ENCODE results near the gene SLC30A5.
"Not testable (repeated sequence)": the region's sequence is repeated elsewhere in the genome, so short reads cannot be mapped to it uniquely, and the experiment has no call there.

The SLC30A5 gene

DNA sequence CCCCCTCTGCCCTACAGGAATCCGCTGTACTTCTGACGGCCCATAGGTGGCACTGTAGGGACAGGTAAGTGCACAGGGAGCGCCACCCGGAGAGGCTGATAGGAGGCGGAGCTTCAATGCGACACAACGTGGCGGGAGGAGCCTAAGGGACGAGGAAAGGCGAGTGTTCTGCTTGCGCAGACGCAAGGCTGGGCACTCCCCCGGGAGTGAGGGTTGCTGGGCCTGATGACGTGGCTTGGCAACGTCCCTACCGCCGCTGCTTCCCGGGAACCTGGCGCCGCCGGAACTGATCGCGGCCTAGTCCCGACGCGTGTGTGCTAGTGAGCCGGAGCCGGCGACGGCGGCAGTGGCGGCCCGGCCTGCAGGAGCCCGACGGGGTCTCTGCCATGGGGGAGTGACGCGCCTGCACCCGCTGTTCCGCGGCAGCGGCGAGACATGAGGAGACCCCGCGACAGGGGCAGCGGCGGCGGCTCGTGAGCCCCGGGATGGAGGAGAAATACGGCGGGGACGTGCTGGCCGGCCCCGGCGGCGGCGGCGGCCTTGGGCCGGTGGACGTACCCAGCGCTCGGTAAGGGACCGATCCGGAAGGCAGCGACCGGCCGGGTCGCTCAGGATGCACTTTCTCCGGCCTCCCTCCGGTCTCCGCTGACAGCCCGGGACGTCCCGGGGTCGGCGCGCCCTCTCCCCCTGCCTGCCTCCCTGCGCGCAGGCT, at the start of gene SLC30A5:
Gene SLC30A5, plus strand, starts transcription at position 244 of the 712 bp plus-strand sequence. Its CDS starts 242 bp downstream, at position 486.
- peak; percentile 97 for DNase-seq (ENCODE audit: low spot score)

DNA sequence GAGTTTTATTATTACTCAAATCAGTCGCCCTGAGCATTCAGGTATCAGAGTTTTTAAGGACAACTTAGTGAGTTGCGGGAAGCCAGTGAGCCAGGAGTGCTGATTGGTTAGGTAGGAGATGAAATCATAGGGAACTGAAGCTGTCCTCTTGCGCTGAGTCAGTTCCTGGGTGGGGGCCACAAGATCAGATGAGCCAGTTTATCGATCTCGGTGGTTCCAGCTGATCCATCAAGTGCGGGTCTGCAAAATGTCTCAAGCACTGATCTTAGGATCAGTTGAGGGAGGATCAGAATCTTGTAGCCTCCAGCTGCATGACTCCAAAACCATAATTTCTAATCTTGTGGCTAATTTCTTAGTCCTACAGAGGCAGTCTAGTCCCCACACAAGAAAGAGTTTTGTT, 48.6 kb upstream of the SLC30A5 start:
- DNase-seq (ENCODE audit: low spot score) = not testable (repeated sequence)

DNA sequence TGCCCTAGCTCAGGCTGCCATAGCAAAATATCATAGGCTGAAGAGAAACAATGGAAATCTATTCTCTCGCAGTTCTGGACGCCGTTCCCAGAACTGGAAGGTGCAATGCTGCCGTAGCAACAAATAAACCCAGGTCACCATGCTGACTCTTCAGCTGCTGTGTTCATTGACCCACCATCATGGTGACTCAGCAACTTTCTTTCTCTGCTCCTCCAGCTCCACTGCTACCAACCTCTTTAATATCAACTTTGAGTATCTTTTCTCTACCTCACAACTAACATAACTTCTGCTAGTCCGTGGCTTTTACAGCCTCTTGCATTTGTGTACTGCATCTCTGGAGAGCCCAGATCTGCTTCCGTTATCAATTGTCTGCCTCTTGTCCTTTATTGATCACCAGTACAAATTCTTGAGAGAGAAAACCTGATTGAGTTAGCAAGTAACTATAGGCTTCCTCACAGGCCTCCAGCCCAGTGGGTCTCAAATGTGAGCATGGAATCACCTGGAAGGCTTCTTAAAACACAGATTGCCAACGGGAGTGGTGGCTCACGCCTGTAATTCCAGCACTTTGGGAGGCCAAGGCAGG, 47.3 kb upstream of the SLC30A5 start:
- DNase-seq (ENCODE audit: low spot score) = no peak

DNA sequence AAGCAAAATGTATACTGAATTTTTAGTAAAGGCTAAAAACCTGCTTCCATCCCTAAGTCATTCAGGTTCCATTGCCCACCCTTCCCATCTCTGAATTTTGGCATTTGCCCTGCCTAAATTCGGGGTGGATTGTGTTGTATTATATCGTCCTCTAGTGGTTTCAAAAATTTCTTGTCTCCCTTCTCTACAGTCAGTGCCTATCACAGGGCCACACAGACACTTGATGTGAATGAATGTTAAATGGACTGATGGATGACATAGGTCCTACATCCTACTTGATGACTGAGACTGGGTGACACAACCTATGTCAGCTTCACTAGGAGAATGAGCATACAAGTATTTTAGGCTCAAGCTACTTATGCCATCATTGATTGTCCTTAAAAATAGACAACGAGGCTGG, 45.6 kb upstream of the SLC30A5 start:
- DNase-seq (ENCODE audit: low spot score) = no peak

DNA sequence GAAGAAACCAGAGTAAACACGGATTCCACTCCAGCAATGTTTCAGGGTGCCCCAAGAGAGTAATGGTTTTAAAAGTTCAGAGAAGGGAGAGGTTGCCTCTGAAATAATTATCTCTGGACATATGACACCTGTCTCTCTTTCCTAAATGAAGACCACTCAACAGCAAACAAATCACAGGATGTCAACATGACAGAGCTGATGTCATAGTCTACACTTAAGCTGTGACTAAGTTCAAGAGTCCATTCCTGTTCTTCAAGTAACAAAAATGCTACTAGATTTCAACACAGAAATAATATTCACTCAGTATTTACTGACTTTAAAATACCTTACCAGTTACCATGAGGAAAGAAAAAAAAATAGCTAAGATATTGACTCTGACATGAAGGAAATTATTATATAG, 44.7 kb upstream of the SLC30A5 start:
- no peak for DNase-seq (ENCODE audit: low spot score)

DNA sequence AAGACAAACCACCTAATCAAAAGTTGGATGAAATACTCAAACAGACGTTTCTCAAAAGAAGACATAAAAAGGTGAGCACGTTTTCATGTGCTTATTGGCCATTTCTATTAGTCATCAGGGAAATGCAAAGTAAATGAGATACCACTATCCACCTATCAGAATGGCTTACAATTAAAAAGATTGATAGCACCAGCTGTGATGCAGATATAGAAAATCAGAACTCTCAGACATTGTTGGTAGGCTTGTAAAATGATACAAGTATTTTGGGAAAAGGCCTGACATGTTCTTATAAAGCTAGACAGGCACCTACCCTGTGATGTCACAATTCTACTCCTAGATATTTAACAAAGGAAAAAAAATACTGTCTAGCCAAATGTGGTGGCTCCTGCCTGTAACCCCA, 44.0 kb upstream of the SLC30A5 start:
- no peak for DNase-seq (ENCODE audit: low spot score)

DNA sequence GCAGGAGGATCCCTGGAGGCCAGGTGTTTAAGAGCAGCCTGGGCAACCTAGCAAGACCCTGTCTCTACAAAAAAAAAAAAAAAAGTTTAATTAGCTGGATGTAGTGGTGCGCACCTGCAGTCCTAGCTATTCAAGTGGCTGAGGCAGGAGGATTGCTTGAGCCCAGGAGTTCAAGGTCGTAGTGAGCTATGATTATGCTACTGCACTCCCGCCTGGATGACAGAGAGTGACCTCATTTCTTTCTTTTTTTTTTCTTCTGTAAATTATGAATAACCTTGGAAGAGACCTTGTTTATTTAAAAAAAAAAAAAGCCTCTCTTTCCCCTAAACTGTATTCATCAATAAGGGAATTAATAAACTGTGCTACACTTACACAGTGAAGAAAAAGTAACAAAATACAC, 43.6 kb upstream of the SLC30A5 start:
- DNase-seq (ENCODE audit: low spot score) = no peak

DNA sequence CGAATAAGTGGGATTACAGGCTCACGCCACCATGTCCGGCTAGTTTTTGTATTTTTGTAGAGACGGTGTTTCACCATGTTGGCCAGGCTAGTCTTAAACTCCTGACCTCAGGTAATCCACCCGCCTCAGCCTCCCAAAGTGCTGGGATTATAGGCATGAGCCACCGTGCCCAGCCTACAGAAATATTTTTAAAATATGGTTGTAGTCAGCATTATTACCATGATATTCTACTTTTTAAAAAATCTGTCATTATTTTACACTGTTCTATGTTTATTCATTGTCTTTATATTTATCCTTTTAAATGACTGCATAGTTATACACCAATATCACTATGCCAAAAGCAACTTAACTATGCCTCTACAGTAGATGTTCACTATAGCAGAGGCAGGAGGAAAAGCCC, 41.6 kb upstream of the SLC30A5 start:
- no peak for DNase-seq (ENCODE audit: low spot score)

DNA sequence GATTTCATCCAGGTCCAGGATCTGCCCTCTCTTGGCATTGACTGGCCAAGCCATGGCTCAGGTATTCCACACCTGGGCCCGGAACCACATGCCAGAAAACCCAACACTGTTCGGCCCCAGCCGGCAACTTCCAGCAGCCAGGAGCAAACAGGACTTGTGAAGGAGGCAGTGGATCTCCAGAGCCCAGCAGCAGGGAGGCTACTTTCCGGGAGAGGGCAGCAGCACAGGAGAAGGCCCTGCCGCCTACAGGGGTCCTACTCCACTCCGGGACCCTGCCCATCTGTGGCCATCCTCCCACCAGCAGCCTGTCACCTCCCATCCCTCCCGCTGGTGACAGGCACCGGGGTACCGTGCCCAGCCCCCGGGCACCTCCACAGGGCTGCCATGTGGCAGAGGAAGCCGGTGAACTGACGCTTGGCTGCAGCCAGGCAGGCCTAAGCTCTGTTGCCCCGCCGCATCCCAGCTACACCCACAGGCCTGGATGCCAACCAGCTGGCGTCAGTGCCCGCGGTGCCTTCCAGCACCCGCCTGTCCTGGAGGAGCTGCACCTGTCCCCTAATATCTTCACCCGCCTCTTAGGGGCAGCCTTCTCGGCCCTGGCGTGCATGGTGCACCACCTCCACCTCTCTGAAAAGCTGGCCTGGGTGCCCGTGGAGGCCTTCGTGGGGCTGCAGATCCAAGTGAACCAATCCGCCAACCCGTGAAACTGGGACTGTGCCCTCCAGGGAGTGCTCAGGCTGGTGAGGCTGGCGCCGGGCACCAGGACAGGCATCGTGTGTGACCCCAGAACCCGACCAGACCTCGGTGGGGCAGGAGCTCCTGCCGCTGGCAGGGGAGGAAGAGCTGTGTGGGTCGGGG, 18.9 kb upstream of the SLC30A5 start:
- DNase-seq (ENCODE audit: low spot score) = no peak

DNA sequence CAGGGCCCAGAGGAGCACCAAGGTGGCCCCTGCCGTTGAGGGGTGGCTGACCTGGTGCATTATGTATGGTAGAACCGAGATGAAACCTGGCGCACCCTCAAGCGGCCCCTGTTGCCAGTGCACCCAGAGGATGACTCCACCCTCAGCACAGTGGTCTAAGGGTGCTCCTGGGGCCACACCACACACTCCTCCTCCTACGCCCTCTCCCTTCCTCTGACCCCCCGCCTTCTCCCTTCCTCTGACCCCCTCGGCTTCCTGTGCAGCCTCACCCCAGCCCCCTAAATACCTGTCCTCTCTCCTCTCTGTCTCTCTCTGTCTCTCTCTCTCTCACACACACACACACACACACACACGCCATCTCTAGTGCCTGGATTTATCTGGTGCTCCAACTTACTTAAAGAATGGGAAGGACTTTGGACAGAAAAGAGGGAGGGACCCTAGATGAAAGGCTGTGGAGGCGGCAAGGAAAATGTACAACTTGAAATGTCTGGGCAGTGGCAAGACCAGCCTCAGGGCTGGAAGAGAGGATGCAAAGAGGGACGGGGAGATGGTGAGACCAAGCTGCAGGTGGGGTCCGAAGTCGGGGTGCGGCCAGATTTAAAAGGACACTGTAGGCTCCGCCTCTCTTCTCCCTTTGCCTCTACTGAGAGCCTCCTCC, 18.2 kb upstream of the SLC30A5 start:
- DNase-seq (ENCODE audit: low spot score) = no peak

DNA sequence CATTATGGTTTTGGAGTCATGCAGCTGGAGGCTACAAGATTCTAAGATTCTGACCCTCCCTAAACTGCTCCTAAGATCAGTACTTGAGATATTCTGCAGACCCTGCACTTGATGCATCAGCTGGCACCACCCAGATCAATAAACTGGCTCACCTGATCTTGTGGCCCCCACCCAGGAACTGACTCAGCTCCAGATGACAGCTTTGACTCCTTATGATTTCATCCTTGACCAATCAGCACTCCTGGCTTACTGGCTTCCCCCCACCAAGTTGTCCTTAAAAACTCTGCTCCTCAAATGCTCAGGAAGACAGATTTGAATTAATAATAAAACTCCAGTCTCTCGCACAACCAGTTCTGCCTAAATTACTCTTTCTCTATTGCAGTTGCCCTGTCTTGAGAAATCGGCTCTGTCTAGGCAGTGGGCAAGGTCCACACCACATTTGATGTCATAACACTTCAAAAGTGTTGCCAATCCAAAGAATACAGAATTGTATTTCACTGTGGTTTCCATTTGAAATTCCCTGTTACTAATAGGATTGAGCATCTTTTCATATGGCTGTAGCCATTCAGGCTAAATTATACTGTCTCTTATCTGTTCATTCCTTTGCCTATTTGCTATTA, 14.8 kb upstream of the SLC30A5 start:
- no peak for DNase-seq (ENCODE audit: low spot score)

DNA sequence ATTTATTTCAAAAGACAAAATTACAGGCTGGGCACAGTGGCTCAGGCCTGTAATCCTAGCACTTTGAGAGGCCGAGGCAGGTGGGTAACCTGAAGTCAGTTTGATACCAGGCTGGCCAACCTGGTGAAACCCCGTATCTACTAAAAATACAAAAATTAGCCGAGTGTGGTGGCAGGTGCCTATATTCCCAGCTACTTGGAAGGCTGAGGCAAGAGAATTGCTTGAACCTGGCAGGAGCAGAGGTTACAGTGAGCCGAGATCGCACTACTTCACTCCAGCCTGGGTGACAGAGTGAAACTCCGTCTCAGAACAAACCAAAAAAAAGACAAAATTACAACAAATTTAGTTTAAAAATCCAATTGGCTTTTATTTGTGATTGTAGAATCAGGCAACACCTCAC, 14.3 kb upstream of the SLC30A5 start:
- no peak for DNase-seq (ENCODE audit: low spot score)

DNA sequence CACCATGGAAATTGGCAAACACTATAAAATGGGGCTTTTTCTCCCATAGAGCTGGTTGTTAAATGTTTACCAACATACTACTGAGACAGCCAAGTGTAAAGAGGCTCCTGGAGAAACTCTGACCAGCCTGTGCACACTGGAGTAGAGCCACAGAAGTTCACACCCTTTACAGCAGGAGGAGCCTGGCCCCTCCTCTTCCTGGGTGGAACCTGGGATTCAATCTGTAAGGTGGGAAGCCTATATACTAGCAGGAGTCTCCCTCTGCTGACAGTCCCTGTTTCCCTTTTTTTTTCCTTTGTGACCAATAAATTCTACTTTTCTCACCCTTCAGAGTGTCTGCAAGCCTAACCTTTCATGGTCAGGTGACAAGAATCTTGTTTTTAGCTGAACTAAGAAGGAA, 10.4 kb upstream of the SLC30A5 start:
- DNase-seq (ENCODE audit: low spot score) = no peak

DNA sequence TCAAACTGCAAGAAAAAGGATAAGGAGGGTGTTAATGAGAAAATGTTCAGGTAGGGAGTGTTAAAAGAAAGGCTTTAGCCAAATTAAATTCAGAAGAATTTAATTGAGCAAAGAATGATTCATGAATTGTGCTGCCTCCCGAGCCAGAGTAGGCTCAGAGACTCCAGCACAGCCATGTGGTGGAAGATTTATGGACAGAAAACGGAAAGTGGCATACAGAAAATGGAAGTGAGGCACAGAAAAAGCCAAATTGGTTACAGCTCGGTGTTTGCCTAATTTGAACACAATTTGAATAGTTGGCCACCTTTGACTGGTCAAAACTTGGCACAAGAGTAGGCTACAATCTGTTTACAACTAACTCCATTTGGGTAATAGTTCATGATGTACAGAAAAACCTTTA, 9.6 kb upstream of the SLC30A5 start:
- no peak for DNase-seq (ENCODE audit: low spot score)

DNA sequence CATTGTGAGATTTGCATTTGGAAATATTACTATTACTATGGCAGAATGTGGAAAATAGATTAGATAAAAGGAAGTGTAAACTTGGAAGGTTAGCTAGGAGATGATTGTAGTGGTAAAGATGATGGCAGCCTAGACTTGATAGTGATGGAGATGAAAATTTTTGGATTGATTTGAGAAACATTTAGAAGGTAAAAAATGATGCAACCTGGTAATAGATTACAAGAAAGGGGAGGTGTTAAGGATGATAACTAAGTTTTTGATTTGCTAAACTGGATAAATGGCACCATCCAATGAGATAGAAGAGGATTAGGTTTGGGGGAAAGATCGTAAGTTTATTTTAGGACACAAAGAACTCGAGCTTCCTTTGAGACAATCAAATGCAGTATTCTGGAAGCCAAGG, 8.9 kb upstream of the SLC30A5 start:
- no peak for DNase-seq (ENCODE audit: low spot score)

DNA sequence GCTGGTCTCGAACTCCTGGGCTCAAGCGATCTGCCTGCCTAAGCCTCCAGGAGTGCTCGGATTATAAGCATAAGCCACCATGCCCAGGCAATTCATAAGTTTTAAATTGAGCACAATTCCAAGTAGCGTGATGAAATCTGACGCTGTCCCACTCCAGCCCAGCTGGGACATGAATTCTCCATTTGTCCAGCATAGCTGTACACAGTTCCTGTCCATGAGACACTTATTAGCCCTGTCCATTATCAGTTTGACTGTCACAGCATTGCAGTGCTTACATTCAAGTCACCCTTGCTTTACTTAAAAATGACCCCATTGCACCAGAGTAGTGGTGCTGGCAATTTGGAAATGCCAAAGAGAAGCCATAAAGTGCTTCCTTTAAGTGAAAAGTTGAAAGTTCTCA, 7.6 kb upstream of the SLC30A5 start:
- no peak for DNase-seq (ENCODE audit: low spot score)

DNA sequence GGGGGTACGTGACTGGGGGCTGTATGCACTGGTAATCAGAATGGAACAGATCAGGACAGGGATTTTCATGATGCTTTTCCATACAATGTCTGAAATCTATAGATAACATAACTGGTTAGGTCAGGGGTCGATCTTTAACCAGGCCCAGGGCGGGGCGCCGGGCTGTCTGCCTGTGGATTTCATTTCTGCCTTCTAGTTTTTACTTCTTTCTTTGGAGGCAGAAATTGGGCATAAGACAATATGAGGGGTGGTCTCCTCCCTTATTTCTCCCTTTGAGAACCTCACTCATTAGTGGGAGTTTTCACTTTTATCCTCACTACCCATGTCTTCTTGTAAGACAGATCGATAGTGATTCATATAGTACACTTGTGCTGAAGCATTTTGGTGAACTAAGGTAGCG, 5.8 kb upstream of the SLC30A5 start:
- not testable (repeated sequence) for DNase-seq (ENCODE audit: low spot score)

DNA sequence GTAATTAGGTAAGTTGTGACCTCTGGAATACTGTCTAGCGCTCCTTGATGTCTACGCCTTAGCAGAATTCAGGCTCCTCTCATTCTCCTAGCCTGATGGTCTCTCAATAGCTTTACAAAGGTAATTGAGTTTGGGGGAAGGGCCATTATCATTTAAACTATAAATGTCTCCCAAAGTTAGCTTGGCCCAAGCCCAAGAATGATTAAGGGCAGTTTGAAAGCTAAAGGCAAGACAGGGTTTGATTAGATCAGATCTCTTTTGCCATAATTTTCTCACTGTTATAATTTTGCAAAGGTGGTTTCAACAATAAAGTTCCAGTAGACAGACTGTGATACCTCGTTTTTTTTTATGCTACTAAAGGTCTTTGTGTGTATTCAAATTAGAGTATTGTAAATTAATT, 3.7 kb upstream of the SLC30A5 start:
- DNase-seq (ENCODE audit: low spot score) = no peak

DNA sequence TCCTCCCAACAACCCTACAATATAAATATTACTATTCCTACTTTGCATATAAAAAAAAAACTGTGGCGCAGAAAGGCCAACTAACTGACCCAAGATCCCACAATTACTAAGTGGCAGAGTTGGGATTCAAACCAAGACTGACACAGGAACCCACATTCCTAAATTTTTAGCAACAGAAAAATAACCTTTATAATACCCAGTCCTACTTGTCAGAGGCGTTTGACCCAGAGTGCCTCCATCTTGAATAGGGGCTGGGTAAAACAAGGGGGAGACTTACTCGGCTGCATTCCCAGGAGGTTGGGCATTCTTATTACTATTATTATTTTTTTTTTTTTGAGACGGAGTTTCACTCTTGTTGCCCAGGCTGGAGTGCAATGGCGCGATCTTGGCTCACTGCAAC, 2.0 kb upstream of the SLC30A5 start:
- no peak for DNase-seq (ENCODE audit: low spot score)

DNA sequence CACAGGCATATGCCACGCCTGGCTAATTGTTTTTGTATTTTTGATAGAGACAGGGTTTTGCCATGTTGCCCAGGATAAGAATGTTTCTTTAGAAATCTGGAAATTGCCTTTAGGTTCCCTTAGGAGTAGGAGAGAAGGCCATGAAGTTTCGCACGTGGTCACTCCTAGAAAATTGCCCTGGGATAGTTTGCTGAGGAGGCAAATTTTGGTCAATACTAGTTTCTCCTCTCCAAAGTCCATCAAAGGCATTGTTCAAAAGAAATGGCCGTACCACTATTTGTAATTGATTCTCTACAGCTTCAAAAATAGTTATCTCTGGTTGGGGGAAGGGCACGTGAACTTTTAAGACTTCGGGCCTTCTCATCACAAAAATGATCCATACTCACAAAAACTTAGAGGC, 845 bp upstream of the SLC30A5 start:
- no peak for DNase-seq (ENCODE audit: low spot score)

DNA sequence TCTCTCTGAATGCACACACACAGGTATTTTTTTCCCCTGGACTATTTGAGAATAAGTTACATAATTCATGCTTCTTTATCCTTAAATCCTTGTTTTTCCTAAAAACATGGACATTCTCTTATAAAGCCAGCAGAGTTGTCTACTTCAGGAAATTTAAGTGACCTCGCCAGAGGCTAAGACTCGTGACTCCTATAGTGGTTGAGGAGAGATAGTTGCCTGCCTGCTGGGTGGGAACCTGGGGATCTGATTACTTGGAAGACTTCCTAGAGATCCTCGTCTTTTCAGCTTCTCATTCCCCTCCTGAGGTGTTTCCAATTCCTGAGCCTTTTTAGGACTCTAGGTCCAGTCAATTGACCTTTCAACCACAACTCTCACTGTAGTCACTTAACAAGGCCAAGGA, 5.5 kb downstream of the SLC30A5 start:
- no peak for DNase-seq (ENCODE audit: low spot score)

DNA sequence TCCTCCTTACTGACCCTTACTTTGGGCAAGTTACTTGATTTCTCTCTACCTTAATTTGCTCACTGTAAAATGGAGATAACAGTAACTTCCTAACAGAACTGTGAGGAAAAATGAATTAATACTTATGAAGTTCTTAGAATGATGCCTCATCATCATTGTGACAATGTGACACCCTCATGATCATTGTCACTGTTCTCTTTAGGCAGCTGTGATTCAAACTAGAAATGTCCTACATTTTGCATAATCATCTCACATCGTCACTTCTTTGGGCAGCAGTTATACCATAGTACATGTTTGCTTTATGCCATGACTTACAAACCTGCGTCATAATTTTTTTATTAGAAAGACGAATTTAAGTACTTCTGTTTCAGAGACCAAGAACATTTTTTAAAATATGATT, 9.7 kb downstream of the SLC30A5 start:
- DNase-seq (ENCODE audit: low spot score) = no peak

All from hepatic stellate cell (primary cell).